Activated T-helper 1 cell treated with anti-CD3 and anti-CD28 coated beads, Interleukin-2, amount 50 U/mL, for 16 hours (primary cell): Measurements from ENCODE around the gene ZFP36L2.
"Not testable (repeated sequence)": the region's sequence is repeated elsewhere in the genome, so short reads cannot be mapped to it uniquely, and the experiment has no call there.

Experiments used
- DNase-seq, 2 donors: peaks; one replicate each; pipeline ENCODE4 v3.0.0-alpha.2; 2020; ENCODE audit warnings: low read depth in 1 of 2, low spot score in 1 of 2

The ZFP36L2 gene

DNA sequence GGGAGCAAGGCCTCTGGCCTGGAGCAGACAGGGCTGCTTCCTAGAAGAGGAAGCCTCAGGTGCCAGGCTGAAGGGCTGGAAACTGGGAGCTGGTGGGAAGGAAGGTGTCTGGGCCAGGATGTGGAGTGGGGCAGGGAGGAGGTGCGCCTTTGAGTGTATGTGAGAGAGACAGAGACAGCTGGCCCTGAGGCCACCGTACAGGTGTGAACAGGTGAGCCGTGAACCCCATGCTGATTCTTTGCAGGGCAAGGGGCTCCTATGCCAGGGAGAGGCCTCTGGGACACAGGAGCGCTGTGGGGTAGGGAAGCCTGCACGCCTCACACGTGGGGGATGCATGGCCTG is 16.3 kb downstream of the ZFP36L2 start:
- DNase-seq: no peak

DNA sequence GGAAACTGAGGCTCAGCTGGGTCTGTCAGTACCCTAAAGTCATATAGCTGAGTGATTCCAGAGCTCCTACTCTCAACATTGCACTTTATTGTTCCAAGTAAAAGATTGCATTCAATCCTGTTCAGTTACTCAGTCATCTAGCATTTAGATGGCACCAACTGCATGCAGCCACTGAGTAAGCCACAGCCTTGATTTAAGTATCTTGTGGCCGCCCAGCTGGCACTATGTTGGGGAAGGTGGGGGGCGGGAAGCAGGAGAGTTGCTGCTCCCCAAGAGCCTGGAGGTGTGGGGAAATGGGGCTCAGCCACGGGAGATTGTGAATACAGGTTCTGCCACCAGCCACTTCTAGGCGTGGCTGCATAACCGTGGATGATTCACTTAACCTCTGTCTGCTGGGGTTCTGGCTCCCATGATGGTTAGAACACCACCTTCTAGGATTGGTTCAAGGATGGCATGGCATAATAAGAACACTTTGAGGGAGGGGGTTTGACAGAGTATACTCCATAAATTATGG is 17.1 kb downstream of the ZFP36L2 start:
- no peak for DNase-seq

DNA sequence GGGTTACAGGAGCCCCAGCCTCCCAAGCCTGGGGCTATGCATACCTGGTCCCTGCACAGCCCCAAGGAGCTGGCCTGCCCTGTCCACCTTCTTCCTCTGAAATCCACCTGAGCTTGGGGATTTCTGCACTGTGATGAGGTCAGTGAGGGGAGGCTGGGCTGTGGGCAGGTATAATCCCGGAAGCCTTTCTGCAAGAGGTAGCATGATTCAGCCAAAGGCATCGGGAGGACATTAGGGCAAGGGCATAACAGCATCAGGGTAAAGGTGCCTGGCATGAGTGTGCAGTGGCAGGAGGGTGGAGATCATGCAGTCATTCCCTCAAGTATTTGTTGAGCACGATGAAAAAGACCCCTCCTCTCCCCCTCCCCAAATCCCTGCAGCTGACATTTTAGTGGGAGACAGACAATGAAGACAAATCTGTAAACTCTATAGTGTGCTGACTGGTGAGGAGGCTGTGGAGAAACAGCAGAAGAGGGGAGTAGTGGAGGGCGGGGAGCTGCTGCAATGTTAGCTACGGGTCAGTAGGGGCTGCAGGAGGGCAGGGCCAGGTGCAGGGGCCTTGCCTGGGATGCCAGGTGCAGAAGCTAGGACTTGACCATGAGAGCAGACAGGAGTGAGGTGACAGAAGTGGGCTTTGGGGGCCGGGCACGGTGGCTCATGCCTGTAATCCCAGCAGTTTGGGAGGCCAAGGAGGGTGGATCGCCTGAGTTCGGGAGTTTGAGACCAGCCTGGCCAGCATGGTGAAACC is 18.7 kb downstream of the ZFP36L2 start:
- no peak for DNase-seq

DNA sequence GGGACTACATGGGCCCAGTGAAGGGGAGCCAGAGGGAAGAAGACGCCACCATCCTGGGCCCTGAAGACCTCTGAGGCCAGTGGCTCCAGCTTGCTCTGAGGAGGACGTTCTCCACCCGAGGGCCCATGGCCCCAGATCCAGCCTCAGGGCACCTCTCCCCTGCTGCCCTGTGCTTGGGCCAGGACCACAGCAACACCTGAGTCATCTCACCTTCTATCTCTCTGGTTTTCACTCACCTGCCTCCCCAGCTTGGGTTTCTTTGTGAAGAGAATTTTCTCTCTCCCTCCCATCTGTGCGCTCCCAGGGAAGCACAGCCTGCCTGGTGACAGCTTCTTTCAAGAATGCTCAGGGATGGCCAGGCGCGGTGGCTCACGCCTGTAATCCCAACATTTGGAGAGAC is 19.8 kb downstream of the ZFP36L2 start:
- no peak for DNase-seq

DNA sequence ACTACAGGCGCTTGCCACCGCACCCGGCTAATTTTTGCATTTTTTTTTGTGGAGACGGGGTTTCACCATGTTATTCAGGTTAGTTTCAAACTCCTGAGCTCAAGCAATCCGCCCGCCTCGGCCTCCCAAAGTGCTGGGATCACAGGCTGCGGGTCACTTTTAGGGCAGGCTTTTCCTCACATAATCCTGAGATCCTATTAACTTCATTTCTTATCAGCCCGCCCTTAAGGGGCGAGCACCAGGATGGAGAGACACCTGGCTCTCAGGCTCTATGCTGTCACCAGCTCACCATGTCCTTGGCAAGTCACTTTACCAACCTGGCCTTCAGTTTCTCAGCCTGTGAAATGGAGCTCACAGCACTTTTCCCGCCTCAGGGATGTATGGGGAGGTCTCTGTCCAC is 23.0 kb downstream of the ZFP36L2 start:
- no peak for DNase-seq

DNA sequence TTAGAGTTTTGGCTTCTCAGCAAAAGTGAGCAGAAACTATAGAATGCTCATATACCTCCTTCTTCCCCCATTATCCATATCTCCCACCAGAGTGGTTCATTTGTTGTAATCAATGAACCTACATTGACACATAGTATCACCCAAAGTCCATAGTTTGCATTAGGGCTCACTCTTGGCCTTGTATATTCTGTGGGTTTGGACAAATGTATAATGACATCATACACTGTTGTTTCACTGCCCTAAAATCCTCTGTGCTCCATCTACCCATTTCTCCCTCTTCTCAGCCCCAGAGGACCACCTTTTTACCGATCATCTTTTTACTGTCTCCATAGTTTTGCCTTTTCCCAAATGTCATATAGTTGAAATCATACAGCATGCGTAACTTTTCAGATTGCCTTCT is 24.1 kb downstream of the ZFP36L2 start:
- no peak for DNase-seq

DNA sequence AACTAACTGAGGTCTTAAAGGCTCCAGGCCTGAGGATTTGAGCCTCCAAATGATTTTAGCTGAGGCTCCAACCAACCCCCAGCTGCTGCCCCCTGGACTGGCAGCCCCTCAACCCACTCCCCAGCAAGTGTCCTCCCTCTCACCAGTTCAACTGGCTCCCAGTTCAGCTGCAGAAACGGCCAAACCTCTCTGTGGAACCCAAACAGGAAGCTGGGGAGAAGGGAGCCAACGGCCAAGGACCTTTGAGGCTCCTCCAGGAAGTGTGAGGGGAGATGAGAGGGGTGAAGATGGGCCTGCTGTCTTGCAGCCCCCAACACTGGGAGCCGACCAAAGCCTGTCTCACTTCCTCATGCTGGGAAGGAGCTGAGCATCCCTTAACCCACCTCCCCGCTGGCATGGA is 24.9 kb downstream of the ZFP36L2 start:
- DNase-seq: no peak

DNA sequence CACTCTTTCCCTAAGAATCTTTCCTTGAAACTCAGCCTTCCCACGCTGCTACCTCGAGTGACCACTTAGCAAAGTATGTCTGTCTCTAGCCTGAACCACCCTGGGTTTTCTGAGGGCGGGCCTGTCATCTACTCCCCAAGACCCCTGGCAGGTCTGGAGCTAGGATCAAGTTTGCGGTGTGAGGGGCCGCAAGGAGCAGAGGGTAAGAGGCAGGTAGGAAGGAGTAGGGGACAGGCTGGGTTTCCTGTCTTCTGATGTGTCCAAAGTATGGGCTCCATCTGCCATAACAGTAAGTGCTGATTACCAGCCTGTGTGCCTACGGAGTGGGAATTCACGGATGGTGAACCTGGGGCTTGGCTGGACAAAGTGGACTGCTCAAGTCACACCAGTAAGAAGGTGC is 25.4 kb downstream of the ZFP36L2 start:
- no peak for DNase-seq

DNA sequence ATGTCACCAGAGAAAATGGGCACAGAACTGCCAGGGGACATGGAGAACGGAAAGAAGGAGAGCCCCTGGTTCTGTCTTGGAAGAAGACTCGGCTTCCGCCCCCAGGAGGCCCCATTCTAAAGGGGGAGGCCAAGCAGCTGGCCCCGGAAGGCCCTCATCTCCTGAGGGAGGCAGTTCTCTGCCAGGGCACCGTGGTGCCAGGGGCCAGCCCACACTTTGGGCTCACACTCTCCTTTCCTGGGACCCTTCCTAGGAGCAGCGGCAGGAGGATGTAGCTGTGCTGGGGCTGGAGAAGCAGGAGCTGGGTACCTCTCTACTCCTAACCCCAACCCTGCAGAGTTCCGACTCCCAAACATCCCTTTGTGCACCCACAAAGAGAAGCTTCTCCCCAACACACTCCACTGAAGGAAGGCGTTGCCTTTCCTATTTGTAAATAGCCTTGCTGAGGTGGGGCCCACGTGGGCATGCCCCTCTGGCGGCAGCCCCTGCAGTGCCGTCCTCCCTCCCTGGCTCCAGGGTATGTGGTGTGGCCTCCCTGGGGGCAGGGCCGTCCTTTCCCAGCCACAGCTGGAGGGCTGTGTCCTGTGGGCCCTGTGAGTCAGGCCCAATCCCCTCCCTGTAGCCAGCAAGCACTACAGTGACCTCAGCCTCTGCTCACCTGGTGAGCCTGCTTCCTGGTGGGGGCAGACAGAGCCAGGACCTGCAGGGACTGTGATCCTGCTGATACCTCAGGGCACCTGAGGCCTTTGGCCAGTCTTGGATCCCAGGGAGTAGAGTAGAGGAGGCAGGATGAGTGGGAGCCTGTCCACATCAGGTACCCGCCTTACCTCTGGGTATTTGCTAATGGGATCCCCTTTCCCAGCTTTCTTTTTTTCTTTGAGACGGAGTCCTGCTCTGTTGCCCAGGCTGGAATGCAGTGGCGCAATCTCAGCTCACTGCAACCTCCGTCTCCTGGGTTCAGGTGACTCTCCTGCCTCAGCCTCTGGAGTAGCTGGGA is 26.6 kb downstream of the ZFP36L2 start:
- no peak for DNase-seq

DNA sequence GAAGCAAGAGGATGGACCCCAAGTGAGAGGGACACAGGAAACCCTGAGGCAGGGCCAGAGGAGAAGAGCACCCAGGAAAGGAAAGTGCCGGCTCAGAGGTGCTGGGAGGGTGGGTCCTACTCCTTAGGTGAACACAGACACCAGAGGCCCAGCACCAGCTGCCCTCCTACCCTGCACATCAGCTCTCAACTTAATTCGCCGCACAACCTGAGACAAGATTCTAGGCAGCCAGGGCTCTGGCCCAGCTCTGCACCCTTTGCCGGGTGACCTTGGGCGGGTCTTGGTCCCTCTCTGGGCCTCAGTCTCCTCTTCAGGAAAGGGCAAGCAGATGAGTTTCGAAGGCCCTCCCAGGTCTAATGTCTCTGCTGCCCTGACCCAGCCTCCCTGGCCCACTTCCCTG is 28.1 kb downstream of the ZFP36L2 start:
- no peak for DNase-seq

DNA sequence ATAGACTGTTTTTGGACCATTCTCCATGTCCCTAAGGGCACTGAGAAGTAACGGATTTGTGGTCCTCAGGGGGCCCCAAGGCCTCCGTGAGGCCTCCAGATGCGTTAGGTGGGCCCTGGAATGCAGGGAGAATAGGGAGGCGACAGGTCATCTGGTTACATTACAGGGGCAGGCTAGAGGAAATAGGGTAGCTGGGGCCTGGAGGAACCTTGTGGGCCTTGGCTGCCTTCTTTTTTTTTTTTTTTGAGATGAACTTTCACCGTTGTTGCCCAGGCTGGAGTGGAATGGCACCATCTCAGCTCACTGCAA is 28.9 kb downstream of the ZFP36L2 start:
- DNase-seq: no peak

DNA sequence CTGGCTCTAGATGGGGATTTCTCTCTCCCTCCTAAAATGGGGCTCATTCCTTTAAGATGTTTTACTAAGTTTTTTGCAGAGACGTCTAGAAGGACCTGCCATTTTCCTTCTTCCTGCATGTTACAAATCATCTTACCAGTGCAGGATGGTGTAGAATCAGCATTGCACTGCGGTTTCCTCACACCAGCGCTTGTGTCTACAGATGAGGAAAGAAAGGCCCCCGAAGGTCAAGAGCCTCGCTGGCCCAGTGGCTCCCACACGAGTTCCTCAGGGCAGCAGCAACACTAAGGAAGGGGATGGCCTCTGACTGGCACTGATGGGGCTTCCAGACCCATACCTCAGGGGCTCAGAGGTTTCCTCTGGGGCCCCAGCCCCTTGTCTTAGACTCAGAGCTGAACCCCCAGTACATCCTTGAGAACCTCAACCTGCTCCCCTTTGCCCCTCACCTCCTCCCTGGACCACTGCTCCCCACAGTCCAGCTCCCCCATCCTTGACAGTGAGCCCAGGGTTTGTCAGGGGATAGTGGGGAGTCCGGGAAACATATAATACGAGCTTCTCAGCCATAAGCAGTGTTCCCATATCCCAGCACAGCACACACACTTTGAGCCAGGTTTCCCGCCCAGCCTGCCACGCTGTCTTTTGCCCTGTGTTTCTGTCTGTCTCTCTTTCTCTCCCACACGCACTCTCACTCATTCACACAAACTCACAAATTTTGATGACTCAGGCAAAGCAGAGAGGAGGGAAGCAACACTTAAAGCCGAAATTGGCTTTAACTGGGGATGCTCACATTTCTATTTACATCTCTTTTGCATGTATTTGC is 29.4 kb downstream of the ZFP36L2 start:
- no peak for DNase-seq

DNA sequence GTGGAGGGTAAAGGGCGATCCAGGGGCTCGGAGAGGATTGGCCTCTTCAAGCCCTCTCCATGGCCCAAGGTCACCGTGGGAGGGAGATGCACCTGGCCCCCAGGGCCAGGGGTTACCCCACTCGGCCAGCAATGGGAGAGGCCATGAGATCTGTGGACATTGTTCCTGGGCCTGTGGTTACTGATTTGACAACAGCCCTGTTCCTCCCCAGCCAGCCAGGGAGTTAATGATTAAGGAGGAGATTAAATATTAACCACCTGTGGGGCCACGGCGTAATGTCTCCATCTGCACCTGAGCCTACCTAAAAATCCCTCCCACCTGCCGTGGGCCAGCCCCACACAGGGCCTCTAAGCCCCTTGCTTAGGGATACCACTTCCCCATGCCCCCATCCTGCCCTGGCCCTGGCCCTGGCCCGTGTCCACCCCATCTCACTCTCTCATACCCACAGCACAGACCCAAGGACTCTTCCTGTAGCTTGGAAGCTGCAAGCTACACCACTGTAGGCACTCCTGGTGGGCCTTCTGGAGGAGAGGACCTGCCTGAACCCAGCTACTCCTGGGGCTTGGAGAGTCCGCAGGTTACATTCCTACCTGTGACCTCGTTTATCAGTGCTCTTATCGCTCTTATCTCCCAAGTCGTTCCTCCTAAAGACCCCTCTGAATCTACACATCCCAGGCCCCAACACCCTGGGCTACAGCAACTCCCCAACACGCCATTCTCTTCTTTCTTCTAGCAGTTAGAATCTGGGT is 32.1 kb downstream of the ZFP36L2 start:
- DNase-seq: no peak

DNA sequence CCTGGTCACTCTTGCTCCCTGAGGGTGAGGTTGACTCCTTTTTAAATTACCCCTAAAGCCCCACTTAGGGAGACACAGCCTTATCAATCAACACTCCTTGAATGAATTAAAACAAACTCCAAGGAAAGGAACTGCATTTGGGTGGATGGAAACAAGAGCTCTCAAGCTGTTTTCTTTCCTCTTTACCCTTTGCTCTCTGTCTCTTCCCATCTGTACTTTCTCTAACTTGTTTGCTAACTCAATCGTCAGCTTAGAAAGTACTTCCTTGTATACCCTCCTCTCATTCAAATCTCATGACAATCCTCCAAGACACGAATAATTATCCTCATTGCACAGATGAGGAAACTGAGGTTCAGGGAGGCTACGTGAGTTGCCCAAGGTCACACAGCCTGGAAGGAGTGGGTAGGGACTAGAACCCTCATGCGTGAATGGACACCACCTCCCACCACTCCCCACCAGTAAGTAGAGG is 32.7 kb downstream of the ZFP36L2 start:
- DNase-seq: no peak

DNA sequence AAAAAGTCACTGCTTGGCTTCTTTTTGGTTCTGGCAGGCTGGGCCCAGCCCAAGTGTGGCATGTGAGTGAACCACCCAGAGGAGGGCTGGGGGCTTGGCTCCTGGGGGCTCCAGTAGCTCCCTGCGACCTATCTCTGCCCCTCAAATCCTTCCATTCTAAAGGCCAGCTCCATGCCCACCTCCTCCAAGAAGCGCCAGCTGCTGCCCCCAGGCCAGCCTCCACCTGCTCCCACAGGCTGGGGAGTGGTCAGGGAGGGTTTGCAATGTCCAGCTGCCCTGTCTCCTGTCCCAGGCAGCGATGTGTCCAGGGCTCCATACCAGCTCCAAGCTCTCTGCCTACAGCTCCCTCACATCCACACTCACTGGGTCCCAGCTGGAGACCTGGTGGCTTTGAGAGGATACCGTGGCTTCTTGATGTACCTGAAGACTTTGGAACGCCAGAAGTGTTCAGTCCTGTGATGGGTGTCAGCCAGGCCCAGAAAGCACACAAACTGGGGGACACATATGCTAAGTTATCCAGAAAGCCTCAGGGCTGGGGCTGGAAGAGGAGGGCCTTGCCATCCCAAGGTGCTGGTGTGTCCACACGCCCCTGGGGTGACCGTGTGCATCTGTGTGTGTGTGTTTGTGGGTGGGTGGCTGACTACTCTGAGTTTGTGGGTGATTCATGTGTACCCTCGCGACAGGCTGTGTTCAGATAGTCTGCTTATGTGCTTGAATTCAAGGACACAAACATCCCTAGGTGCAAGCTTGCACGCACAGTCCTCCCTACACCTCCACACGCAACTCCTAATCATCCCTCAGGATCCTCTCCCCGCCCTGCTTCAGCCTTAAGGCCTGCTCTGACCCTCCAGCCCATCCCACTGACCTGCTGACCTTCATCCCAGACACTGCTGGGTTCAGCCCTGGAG is 33.4 kb downstream of the ZFP36L2 start:
- no peak for DNase-seq

DNA sequence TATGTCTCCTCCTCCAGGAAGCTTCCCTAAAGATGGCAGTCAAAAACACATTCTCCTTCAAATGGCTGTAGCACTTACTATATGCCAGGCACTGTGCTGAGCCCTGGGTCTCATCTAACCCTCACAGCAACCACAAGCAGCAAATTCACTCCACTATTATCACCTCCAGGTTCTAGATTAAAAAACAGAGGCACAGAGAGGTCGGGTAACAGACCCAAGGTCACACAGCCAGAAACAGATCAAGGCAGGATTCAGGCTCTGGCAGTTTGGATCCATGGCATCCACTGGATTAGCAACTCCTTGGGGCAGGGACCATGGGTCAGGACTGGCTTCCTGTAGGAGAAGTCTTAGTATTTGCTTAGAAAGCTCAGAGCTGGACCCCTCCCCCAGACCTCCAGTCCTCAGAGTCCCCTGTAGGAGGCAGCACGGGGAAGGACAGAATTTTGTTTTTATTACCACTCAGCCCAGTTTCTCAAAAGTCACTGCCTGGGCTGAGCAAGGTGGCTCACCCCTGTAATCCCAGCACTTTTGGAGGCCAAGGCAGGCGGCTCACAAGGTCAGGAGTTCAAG is 34.4 kb downstream of the ZFP36L2 start:
- DNase-seq: no peak

DNA sequence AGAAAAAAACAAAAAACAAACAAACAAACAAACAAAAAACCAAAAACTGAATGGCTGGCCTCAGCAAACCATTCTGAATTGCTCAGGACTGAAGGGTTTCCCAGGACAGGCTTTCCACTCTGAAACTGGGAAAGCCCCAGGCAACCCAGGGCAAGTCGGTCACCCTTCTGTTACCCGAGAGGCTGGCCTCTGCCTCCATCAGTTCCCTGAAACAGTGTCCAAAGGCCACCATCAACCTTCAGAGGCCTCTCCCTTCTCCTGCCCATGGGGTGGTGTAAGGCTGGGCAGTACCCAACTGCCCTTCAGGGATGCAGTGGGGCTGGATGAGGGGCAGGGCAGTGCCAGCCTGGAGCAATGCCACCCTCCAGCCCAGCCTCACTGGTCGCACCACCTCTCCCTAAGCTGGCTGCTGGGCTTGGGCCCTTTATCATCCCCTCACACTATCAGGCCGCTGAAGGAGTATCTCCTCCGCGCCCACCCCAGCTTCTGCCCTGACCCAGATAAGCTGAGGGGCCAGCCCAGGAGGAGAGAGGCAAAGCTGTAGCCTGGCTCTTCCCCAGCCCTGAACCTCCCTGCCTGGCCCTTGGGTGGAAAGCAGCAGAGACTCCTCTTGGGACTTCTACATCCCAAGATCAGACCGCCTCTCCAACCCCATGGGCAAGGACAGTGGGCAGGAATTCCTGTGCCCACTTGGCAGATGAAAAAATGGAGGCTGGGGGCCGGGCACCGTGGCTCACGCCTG is 35.9 kb downstream of the ZFP36L2 start:
- DNase-seq: no peak

DNA sequence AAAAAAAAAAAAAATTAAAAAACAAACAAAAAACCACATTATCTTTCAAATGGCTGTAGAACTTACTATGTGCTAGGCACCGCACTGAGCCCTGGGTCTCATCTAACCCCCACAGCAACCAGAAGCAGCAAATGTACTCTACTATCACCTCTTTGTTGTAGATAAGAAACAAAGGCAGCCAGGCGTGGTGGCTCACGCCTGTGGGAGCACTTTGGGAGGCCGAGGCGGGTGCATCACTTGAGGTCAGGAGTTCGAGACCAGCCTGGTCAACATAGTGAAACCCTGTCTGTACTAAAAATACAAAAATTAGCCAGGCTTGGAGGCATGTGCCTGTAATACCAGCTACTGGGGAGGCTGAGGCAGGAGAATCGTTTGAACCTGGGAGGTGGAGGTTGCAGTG is 36.5 kb downstream of the ZFP36L2 start:
- not testable (repeated sequence) for DNase-seq
